GM18951 (cell line): ENCODE data around the gene CTSZ.
"Not testable (repeated sequence)": the region's sequence is repeated elsewhere in the genome, so short reads cannot be mapped to it uniquely, and the experiment has no call there.

Source experiments
- POLR2A ChIP-seq: IDR thresholded peaks from 4 replicates; pipeline ENCODE4 v1.6.1; 2011; ENCODE audit warnings: mild to moderate bottlenecking; ENCODE audit not compliant: insufficient read length, insufficient read depth; ENCODE audit errors: extremely low read depth
- in situ Hi-C: fragments of 300-500 bp; cut with MboI; formaldehyde crosslinking; loops from one replicate; pipeline ENCODE4 v1.12.0; 2022; ENCODE audit warnings: low sequenced_read_pairs, mixed read lengths, inconsistent platforms; ENCODE audit not compliant: unreplicated experiment

The CTSZ gene

GRCh38 chr20:58980711-58981627 lies 26.1 kb downstream of the CTSZ start, which contains the start of gene NELFCD:
NELFCD (plus strand) TSS chr20:58981256; CDS start chr20:58981310, 54 bp downstream.
- peak; percentile 91 for TF ChIP-seq POLR2A
- in situ Hi-C loops, result loop anchor here (10.0 kb wide), 1 partner anchor 76 kb away; no protein-coding TSS in a partner anchor

- no peak for TF ChIP-seq POLR2A
- in situ Hi-C loops, result no loop called here
Observed at GRCh38 chr20:58978351-58979190, 28.5 kb downstream of the CTSZ start.

GRCh38 chr20:58976061-58976730 lies 30.9 kb downstream of the CTSZ start:
- in situ Hi-C loops, result no loop called here
- TF ChIP-seq POLR2A, result no peak

GRCh38 chr20:58975353-58975752 lies 31.7 kb downstream of the CTSZ start:
- no peak for TF ChIP-seq POLR2A
- in situ Hi-C loops, result no loop called here

- no peak for TF ChIP-seq POLR2A
- in situ Hi-C loops, result no loop called here
Observed at GRCh38 chr20:58973866-58974265, 33.2 kb downstream of the CTSZ start.

- TF ChIP-seq POLR2A, result no peak
- in situ Hi-C loops, result no loop called here
Observed at GRCh38 chr20:58973179-58973578, 33.9 kb downstream of the CTSZ start.

GRCh38 chr20:58971429-58971828 lies 35.6 kb downstream of the CTSZ start:
- in situ Hi-C loops, result no loop called here
- no peak for TF ChIP-seq POLR2A

- in situ Hi-C loops, result no loop called here
- TF ChIP-seq POLR2A, result no peak
Observed at GRCh38 chr20:58970146-58970545, 36.9 kb downstream of the CTSZ start.

GRCh38 chr20:58969439-58969838 lies 37.6 kb downstream of the CTSZ start:
- in situ Hi-C loops, result no loop called here
- TF ChIP-seq POLR2A, result no peak

GRCh38 chr20:58967652-58968429 lies 39.2 kb downstream of the CTSZ start:
- in situ Hi-C loops, result no loop called here

GRCh38 chr20:58965270-58966064 lies 41.6 kb downstream of the CTSZ start:
- no peak for TF ChIP-seq POLR2A
- in situ Hi-C loops, result no loop called here

More at GRCh38 chr20:58967652-58968429, 39.2 kb downstream of the CTSZ start:
- TF ChIP-seq POLR2A, result no peak

GRCh38 chr20:58963922-58964321 lies 43.1 kb downstream of the CTSZ start:
- in situ Hi-C loops, result not testable (repeated sequence)
